NCI-H2171 (cell line): ENCODE measurements around the gene SDF2.

ENCODE experiments used
- DNase-seq: peaks from one replicate; lab custom pipeline; 2025; lab: John Stamatoyannopoulos, UW

The SDF2 gene, protein sequence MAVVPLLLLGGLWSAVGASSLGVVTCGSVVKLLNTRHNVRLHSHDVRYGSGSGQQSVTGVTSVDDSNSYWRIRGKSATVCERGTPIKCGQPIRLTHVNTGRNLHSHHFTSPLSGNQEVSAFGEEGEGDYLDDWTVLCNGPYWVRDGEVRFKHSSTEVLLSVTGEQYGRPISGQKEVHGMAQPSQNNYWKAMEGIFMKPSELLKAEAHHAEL

DNA sequence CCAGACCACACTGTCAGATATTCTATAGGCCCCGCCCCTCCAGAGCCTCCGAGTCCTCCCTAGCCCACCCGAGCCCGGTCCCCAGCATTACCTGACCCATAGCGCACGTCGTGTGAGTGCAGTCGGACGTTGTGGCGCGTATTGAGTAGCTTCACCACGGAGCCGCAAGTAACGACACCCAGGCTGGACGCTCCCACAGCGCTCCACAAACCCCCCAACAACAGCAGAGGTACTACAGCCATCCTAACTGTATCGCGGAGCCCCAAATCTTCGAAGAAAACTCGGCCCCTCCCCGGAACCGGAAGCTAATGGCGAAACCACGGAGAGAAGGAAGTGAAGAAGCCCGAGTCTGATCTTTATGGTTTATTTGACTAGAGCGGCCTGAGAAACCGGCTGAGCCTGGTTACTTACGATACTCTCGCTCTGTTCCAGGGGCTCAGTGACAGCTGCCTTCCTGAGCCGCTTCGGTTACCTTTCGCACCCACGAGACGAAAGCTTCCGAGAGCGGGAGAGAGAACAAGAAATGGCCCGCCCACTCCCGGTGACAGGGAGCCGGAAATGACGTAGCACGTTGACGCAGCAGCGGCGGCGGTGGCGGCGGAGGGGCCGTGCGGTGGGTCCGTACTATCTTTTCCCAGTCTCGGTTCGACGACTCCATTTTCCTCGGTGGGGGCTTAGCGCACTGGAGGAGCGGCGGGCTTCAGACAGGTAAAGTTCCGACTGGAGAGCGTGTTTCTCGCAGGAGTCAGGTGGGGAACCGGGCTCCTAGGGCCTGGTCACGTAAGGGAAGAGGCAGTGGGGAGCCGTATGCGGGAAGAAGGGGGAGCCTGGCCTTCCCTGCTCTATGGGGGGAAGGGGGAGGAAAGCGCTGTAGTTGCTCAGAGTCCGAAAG is at the start of gene SDF2, which contains the start of gene SUPT6H:
SDF2 (minus strand) TSS at position 272 of the 892 bp plus-strand sequence; CDS start at position 242, 30 bp downstream.
SUPT6H (plus strand) TSS at position 571 of the 892 bp plus-strand sequence. CDS start 11,197 bp downstream, outside the sequence.
- DNase-seq = peak; percentile 91

DNA sequence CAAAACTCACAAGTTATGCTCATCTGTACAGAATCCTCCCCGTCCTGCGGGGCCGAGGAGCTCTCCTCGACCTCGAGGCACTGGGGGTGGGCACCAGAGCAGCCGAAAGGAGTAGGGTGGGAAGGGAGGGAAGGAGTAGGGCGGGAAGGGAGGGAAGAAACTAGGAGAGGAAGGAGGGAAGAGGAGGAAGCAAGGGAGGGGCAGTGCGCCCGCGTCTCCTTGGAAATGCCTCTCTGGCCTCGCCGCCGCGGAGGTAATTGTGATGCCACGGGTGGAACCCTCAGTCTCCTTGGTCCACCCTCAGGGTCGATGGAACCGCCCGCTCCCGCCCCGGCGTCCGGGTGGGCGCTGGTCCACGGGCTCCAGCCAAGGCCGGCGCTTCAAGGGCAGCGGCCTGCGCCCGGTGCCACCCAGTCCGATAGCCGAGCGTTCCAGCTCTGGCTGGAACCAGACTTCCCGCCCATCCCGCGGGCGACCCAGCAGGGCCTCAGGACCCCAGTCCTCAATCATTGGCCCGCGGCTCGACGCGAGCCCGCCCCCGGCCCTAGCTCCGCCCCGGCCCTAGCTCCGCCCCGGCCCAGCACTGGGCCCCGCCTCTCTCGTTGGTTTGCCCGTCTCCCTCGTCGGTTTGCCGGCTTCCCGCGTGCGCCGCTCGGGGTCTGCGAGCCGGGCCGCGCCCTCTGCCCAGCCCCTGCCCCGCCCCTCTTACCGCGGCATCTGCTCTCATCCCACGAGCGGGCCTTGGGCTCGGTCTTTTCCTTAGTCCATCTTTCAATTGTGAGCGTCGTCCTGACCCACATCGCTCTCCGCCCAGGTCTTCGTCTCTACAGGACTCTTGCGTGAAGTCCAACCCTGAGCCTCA is 49.4 kb upstream of the SDF2 start:
- peak; percentile 90 for DNase-seq

DNA sequence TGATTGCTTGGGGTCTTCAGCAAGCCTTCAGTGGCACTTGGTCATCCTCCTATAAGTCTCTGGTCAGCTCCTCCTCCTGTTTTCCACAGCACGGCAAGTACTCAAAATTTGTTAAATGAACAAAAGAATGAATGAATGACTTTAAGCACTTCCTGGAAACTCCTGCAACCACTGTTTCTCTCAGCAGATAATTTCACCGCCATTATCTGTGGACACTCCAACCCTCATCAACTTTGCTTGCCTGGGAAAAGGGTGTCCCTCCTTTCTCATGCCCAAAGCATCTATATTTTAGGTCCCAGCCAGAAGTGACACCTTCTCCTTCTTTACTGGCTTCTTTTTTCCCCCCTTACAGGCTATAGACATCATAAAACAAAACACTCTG is 45.6 kb upstream of the SDF2 start:
- no peak for DNase-seq

DNA sequence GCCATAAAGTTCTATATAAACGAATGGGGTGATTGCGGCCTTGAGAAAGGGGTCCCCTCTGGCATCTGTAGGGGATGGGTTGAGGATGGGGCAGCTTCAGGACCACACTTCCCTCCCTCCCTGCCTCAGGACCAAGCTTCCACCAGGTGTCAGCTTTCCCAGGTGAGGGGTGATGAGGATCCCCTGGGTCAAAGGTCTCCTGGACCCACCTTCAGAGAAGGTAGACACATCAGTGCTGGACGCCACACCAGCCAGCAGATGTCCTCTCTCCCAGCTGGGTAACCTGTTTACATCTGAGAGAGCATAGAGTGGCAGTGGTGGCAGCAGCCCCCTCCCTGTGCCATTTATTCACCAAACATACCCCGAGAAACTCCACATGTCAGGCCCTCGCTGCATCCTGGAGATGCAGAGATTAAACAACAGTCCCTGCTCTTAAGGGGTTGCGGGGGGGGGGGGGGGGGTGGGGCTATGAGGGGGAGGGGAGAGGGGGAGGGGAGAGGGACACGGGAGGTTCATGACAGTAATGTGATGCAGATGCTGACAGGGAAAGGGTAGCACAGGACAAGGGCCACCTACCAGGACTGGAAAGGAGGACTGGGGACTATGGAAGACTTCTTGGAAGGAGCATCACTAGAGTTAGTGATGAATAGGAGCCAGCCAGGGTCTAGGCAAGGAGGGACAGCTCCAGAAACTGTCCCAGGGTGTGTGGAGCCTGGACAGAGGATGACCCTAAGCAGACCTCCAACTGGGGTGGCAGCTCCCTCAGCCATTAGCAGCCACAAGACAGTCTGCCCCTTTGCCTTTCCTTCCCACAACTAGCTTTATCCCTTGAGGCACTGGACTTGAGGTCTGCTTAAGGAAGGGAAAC is 45.0 kb upstream of the SDF2 start:
- no peak for DNase-seq

DNA sequence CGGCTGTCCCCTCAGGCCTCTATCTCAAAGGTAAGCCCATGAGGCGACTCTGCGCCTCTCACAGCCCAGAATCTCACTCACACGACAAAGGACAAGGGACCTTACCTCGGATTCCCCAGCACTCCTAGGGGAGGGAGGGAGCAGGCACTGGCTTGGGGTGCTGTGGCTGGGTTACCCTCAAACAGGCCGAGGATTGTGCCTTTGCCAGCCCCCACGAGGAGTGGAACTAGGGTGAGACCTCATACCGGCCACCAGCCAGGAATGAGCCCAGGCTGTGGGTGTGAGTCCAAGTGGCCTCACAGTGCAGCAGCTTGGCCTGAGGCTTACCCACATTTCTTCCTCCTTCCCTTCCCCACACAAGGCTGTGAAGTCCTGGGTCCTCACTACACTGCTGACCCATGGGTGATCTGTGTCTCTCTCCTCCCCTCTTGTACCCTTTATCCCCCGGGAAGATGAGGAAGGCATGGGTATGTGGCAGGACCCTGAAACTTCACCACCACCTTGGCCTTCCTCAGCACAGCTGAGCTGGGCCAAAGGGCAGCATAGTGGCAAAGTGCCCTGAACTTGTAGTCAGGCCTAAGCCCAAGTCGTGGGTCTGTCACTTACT is 44.1 kb upstream of the SDF2 start:
- DNase-seq = no peak

DNA sequence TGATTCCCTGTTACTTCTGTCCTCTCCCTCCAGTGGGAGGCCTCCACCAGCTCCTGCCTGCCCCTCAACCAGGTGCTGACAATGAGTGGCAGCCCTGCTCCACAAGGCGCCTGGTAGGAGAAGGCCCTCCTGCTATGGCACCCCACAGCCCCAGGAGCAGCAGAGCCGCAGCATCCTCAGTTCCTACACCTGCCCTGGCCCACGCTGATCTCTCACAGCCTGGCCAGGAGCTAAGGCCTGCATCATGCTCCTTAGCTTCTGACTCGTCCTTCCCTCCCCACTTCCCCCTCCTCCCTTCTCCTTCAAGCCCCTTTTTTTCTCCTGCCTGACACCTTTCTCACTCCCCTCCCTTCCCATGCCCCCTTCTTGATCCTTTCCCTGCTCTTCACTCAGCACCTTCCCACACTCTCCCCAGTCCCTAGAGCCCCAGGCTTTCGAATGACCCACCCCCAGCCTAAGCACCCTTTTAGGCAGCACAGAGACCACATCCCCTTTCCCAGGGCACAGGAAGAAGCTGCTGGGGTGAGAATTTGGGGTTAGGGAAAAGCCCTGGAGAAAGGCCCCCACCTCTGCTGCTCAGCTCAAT is 43.5 kb upstream of the SDF2 start:
- no peak for DNase-seq

DNA sequence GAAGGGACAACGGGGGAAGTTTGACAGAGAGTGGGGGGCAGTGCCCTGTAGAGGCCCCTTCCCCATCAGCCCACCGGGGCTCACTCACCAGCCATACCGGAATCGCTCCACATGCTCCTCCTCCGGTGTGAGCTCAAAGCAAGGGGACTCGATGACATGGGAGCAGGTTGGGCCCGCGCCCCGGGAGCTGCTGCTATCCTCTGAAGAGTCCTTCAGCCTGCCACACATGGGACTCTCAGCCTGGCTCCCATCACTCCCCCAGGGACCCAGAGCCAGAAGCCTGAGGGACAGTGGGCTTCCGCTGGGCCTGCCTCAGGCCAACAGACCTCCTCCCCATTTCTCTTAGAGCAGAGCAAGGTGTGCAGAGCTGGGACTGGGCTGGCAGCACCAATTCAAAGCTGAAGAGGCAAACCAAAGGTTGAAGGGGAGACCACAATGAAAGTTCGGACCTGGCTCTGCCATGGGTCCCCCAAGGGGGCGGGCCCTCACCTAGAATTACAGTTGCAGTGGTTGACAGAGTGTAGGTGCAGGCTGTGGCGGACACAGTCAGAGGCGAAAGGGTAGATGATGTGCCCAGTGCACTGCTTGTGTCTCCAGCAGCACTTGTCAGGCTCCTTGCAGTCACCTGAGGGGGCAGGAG is 42.6 kb upstream of the SDF2 start:
- DNase-seq = no peak

DNA sequence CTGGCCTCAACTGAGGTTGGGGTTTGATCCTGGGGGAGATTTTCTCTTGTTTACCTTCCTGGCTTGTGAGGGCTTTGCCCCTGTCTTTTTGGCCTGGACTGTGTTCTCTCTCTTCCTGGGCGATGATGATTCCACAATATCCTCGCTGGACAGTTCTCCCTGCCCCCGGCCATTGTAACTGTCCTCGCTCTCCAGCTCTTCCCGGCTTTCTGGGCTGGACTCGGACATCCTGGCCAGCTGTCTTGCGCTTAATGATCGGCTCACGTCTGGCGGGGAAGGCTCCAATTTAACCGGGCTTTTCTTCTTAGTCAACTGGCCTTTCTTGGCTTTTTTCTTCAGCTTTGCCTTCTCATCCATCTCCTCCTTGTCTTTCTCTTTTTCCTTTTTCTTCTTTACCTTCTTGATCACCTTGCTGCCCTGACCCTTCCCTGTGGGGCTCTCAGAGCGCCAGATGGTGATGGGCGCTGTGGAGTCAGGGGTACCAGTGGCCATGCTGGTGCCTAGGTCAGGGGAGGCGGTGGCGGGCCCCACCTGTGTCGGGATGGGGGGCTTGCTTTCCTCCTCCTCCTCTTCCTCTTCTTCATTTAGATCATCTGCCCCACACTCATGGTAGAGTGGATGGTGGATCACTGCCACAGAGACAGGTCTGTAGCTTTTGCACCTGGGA is 42.0 kb upstream of the SDF2 start:
- DNase-seq = no peak

DNA sequence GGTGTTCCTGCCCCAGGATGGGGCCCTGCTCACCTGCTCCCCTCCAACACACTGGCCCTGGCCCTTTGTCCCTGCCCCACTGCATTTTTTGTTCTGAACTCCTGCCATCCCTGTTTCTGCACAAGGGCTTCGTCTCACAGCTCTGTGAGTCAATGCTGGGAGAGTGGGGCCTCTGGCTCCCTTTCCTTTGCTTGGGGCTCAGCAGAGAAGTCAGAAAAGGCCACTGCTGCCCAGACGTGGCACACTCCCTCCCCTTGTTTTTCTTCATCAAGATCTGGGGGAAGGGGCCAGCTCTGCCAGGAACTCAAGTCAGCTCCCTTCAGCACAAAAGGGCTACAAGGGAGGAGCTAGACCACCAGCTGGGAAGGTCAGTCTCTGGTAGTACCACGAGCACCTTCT is 41.0 kb upstream of the SDF2 start:
- DNase-seq = no peak

DNA sequence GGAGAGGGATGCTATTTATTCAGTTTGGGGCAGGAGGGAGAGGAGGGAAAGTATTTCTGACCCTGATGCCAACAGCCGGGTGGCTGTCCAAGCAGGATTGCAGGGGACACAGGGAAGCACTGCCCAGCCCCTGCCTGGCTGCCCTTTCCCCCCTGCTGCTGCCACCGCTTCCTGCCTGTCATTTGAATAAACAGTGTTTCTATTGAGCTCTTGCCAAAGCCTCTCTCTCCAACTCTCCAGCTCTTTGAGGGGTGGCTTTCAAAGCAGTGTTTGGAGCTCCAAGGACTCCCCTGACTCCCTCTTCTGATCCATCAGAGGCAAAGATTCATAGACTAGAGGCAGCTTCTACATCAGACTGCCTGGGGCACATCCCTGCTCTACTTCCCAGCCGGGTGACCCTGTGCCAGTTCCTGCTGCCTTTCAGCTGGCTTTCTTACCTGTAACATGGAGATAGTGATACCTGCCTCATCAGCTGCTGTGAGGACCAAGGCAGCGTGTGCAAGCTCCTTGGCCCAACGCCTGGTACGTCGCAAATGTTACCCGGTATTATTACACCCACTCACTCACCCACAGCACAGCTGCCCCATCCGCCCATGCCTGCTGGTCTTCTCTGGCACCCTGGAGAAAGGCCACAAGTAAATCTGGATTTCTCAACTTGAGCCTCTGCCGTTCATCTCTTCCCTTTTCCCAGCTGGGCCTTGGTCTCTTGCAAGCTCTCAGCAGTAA is 40.5 kb upstream of the SDF2 start:
- no peak for DNase-seq

DNA sequence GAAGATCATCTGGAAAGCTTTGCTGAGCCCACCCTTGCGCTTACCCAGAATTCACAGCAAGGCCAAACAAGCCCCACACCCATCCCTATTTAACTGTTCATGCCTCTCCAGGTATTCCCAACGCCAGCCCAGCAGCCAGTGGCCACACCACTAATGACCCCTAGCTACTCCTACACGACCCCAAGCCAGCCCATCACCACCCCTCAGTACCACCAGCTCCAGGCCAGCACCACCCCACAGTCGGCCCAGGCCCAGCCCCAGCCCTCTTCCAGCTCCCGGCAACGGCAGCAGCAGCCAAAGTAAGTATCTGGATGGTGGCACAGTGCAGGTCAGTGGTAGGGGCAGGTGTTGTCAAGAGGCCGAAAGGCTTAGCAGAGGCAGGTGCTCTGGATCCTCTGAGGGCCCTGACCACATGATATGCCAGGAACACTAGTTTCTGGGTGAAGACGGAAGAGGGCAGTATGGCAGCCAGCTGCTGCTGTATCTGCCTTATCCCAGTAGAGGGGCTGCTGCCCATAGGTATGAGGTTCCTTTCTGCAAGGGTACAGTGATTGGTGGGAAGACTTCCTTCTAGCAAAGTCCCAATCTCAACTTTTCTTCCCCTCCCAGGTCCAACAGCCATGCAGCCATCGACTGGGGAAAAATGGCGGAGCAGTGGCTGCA is 39.3 kb upstream of the SDF2 start:
- DNase-seq = no peak

DNA sequence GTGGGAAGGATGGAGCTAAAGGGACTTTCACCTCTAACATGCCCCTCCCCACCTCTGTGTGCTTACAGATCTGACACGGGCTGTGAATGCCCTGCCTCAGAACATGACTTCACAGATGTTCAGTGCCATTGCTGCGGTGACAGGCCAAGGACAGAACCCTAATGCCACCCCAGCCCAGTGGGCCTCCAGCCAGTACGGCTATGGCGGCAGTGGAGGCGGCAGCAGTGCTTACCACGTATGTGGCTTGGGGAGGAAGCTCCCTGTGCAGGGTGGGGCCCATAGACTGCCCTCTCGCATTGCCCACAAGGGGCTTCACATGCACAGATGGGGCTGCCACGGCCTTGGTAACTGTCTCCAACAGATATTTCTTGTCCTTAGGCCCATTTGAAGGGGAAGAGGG is 38.6 kb upstream of the SDF2 start:
- DNase-seq = no peak

DNA sequence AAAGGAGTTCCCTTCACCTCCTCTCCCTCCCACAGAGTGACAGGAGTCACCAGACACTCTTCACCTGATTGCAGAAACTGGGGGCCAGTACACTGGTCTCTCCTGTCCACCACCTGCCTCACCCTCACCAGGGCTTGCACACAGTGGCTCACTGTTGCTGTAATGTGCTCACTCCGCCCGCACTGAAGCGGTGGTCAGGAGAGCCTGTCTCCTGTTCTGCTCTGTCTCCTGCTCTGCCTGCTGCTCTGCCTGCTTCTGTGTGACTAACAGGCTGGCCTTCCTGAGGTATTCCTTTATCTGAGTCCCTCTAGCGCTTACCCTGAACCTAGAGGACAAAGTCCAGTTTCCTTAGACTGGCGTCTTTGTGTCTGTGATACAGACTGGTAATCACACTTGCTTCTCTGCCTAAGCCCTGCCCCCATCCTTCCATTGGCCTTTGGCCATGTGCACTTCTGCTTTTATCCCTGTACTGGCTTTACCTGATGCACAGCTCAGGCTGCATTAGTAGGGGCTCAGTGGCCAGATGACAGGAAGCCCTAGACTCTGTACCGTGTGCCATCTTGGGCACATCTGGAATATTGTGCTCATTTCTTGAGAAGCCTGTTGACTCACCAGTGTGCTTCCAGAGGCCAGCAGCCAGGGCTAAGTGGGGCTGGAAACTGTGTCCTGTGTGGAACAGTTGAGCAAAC is 36.7 kb upstream of the SDF2 start:
- DNase-seq = no peak

DNA sequence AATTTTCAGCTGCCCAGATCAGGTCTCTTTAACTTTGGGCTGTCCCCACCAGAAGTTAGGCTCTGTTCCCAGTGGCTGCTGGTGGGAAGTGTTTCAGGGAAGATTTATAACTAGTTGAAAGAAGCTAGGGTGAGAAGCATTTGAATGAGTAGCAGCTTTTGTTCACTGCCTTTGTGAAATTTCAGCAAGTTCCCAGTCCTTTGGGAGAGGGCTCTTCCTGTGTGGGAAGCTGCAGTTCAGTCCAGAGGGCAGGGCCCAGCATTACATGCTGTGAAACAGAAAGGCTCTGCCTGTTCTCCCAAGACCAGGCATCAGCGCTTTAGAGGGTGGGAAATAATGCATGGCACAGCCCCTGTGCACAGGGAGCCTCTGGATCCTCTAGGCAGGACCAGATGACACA is 32.2 kb upstream of the SDF2 start:
- no peak for DNase-seq

DNA sequence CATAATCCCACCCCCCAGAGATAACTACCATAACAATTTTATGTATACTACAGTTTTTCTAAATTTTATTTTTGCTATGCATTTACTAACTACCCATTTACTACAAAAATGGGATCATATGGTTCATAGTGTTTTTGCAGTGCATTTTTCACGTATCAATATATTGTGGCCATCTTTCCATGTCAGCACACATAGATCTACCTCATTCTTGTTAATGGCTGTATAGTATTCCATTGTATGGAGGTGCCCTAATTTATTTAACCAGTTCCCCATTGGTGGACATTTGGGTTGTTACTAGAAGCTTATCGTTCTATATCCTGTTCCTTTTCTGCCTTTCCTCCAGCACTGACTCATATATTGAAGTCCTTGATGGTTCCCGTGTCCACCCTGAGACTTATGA is 27.3 kb upstream of the SDF2 start:
- DNase-seq = no peak

DNA sequence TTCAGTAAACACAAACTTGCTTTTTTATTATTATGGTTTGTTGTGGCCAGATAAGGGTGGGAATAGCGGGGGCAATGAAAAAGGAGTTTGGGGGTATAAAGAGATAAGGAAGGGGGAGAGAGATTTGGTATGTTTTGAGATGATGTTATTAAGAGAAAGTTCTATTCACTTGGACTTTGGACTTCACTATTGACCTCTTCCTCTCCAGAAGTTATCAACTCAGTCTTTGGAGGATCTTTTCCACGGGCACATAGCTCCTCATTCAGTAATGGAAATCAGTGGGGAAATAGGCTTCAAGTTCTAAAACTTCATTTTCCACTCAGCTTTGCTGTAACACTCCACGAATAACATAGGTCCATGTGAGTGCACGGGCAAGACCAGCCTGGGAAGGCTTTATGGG is 26.8 kb upstream of the SDF2 start:
- DNase-seq = no peak

DNA sequence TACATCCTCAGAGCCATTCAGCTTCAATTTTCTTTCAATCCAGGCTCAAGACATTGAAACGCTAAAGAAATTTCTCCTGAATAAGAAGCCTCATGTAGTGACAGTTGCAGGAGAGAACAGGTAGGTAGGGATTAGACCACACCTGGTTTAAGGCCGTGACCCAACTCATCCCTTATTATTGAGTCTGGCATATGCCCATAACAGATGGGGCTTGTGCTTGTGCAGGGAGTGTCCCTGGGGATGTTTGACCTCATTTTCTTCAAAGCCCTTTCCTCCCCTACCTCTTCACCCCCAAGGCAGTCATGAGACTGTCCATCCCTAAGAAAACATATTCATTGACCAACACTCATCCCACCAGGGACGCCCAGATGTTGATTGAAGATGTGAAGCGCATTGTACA is 24.6 kb upstream of the SDF2 start:
- peak; percentile 37 for DNase-seq

DNA sequence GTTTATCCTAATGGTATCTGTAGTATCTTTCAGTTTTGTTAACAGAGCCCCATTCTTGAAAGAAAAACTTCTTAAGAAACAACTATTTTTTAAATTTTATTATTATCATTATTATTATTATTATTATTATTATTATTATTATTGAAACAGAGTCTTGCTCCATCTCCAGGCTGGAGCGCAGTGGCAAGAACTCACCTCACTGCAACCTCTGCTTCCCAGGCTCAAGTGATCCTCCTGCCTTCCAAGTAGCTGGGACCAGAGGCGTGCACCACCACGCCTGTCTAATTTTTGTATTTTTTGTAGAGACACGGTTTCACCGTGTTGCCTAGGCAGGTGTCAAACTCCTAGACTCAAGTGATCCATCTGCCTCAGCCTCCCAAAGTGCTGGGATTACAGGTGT is 23.7 kb upstream of the SDF2 start:
- no peak for DNase-seq
